GM18502 (cell line): ENCODE results near the gene MSH5.
A peak's percentile ranks its signal among the peaks of the same experiment; 100 is the strongest.
"Not testable (repeated sequence)": the region's sequence is repeated elsewhere in the genome, so short reads cannot be mapped to it uniquely, and the experiment has no call there.

Experiments used
- ATAC-seq: cut with Tn5 transposase; IDR thresholded peaks from one replicate; pipeline ENCODE4 v1.9.1; 2021; ENCODE audit warnings: mild to moderate bottlenecking; ENCODE audit not compliant: unreplicated experiment, poor library complexity

MSH5 gene

DNA sequence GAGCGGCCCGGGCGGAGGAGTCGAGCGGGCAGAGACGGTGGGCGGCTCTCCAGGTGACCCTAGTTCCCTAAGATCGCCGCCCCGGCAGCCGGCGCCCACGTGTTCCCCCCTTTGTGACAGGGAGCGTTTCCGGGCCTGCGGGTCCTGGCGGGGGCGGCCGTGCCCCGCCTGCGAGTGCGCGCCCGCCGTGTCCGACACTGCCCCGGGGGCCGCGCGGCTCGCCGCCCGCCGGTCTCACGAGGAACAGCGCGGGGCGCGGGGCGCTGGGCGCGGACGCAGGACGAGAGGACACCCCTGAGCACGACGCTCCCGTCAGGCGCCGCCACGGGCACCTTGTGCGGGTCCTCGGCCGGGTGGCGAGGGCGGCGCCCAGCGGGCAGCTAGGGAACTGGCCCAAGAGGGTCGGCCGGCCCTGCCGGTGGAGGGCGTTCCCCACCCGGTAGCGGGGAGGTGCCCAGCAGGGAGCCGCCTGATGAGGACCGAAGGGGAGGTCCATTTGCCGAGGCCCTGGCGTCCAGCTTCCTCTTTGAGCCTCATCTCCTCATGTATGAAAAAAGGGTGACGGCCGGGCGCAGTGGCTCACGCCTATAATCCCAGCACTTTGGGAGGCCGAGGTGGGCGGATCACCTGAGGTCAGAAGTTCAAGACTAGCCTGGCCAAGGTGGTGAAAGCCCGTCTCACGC is 56.0 kb downstream of the MSH5 start, which contains the start of gene VARS1:
VARS1 (minus strand) TSS at position 137 of the 683 bp plus-strand sequence. CDS start 535 bp downstream, outside the sequence.
- ATAC-seq = peak; percentile 85

DNA sequence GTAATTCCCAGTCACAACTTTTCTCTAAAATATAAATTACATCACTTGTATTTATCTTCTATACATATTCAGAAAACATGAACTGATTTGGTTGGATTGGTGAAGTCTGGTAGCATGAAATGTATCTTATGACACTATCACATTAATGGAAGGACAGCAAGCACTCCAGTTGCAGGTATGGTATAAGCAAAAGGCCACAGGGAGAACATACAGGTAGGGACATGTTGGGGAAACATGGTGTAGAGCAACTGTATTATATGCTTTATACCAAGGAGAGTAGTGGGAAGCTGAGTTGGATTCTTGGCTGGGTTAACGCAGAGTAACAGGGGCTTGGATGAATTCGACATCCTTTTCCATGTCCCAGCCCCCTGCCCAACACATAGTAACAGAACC is 57.2 kb downstream of the MSH5 start:
- no peak for ATAC-seq

DNA sequence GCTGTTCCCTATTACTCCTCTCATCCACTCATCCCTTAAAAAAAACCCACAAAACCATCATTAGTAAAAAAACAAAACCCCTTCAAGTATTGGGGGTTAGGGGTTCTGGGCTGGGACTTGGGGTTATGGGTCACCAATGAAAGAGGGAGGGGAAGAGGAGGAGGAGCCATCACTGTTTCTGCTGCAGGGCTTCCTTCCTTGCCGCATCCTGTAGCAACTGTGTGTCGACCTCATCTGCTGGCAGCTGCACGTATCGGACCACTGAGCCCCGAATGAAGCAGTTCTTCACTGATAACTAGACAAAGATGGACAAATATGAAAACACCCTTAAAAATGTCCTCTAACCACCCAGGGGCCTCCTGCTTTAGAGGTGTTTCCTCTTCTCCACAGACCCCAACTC is 57.8 kb downstream of the MSH5 start:
- no peak for ATAC-seq

- ATAC-seq = no peak
Measured at GRCh38 chr6:31799781-31800180, 60.0 kb downstream of the MSH5 start.

DNA sequence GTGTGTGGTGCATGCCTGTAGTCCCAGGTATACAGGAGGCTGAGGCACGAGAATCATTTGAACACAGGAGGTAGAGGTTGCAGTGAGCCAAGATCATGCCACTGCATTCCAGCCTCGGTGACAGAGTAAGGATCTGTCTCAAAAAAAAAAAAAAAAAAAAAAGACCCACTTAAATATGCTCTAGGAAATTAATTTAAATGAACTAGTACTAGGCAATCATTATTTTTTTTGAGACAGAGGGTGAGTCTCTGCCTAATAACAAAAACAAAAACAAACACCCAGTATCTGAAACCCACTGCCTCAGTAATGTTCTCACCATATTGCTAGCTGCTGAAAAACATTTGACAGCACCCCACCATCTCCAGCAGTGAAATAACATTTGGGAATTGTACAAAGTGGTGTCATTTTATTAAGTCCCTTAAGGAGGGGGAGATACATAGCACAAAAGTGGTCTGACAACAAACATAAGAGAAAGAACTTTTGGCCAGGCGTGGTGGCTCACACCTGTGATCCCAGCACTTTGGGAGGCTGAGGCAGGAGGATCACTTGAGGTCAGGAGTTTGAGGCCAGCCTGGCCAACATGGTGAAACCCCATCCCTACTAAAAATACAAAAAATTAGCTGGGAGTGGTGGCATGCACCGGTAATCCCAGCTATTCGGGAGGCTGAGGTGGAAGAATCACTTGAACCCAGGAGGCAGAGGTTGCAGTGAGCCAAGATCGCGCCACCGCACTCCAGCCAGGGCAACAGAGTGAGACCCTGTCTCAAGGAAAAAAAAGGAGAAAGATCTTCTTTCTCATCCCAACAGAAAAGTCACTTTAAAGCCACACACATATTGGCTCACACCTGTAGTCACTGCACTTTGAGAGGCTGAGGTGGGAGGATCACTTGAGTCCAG is 61.5 kb downstream of the MSH5 start:
- ATAC-seq = not testable (repeated sequence)

DNA sequence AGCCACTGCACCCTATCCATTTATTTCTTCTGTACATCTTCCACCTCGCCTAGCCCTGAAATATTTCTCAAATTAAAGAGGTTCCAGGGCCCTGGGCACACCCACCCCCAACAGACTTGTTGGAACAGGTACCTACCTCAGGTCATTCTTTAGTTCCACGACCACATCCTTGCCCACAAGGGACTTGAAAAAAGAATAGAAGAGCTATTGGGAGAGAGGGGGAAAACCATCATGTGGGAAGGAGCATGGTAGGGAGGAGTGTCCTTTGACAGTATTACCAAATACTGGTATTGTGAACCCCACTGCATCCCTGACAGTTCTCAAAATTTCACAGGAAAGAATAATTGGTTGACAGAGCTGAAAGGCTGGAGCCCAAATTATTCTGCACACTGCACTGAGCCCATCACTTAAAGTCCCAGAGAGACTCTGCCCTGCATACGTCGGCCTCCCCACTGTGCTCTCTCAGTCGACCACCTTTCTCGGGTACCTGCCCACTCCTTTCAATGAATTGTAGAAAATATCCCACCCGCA is 66.2 kb downstream of the MSH5 start:
- peak; percentile 13 for ATAC-seq

GRCh38 chr6:31806470-31807272 is 66.9 kb downstream of the MSH5 start, which contains the start of gene LSM2:
Gene LSM2 (minus strand): TSS chr6:31806966. CDS start chr6:31806757, 209 bp downstream.
- ATAC-seq = peak; percentile 94

- ATAC-seq = not testable (repeated sequence)
Measured at GRCh38 chr6:31808599-31808998, 68.8 kb downstream of the MSH5 start.

GRCh38 chr6:31811645-31812044 is 71.8 kb downstream of the MSH5 start:
- ATAC-seq = no peak
